Measurements from ENCODE around the gene SYT1.
A peak's percentile ranks its signal among the peaks of the same experiment; 100 is the strongest.

Gene SYT1

DNA sequence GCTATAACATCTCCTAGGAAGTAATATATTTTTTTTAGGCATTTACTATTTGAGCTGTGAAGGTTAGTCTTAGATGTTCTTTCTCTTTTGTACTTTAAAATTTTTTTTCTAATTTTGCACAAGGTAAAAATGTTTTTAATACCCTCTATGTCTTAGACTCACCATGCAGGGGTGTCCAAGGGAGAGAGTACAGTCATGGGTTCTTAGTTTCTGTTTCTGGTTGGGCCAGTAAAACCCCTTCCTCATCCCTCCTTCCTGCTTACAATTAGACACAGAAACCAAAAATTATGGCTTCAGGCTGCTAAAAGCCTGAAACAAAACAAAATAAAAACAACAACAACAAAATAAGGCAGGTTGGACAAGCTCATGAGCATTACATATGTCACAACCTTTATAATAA lies 193.0 kb downstream of the SYT1 start:
- DNase-seq = no peak

DNA sequence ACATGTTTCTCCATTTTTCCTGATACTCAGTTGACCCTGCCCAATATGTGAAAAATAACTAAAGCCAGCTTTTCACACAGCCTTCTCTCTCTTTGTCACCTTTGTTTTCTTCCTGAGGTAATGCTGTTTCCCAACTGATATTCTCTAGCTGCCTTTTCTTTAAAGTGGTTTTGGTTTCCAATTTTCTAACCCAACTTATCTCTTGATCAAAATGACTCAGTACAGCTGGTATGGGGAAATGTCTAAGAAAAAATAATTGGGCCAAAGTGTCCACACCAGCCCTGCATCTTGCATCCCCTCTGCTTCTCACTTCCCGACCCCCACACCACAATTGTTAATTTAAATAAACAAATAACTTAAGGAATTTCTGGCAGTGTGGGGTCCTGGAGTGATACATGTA lies 193.8 kb downstream of the SYT1 start:
- DNase-seq = no peak

DNA sequence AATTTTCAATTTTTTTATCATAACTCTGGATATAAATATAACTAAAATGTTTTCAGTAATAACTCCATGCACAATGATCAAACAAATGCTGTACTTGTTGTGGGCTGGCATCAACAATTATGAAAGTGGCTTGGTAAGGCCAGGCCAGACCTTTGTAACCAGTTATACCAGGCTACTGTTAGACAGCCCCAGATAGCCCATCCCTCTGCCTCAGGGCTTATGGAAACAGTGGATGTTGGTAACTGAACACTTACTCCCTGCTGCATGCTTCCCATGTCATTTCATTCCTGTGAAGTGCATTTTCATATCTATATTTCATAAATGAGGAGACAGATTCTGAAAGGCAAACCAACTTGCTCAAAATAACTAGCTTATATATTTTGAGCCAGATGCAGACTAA lies 195.0 kb downstream of the SYT1 start:
- DNase-seq = no peak

DNA sequence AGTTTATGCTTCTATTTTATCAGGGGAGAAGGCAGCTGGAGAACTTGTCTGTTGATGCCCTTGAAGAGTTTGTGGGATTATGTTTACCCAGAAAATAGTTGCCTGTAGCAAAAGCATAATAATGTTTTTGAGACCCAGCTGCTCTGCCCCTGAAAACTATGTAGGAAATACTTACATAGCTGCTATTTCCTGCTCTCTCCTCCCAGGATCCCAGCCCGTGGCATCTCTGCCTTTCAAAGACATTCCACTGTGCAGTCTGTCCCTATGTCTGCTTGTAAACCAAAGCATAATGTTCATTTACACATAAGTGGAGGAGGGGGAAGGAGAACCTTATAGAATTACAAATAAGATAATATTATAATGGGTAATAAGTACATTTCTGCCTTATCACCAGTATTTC lies 198.7 kb downstream of the SYT1 start:
- no peak for DNase-seq

DNA sequence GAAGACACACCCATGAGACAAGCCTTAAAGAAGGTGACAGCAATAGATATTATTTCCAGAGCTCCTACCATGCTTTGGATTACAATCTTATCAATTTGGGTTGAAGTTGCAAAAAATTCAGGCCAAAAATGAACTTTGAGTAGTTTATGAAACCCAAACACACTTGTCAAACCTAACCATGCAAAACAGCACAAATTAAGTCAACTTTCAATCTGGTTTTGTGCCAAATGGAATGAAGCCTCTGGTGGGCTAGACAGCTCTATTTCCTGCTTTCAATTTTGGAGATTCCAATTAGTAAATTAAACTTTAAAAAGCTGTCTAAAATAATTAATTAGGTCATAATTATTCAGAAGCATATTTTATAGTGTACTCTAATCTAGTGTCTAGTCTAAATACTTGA lies 203.4 kb downstream of the SYT1 start:
- DNase-seq = no peak

DNA sequence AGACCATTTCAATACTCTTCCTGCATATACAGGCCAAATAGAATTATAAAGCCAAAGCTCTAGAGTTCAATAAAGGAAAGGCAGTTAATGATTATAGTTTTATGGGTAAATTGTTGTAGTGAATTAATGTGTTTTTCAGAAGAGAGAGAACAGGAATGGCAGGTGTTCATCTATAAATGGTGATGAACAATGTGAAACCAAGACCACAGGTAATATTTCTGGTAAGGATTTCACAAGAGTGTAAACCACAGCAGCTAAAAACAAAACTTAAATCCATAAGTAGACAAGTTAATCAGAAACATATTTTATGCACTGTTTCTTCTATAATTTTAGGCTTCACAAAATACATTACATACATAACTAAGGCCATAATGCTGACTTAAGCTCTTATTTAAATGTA lies 204.4 kb downstream of the SYT1 start:
- no peak for DNase-seq

DNA sequence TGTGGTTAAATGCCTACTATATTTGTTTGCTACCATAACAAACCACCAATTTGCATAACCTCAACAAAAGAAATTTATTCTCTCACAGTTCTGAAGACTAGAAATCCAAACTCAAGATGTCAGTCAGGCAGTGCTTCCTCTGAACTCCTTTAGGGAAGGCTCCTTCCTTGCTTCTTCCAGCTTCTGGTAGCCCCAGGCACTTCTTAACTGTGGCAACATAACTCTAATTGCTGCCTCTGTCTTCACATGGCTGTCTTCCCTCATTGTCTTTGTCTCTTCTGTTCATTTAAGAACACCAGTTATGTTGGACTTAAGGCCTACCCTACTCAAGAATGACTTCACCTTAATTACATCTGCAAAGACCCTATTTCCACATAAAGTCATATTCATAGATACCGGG lies 206.9 kb downstream of the SYT1 start:
- no peak for DNase-seq

DNA sequence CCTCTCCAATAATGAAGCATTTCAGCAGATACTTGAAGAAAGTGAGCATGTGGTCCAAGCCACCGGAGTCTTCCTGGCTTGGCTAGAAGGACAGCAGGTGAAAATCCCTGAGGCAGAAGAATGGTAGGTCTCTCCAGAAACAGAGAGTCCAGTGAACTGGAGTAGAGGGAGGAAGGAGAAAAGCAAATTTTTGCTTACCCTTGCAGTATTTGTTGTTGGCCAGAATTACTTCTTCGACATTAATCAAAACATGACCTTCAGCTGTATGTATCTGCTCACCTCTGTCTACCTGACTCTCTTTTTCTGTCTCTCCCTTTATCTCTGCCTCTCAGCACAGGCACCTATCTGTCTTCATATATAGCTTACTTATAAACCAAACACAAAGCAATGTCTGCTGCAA lies 208.9 kb downstream of the SYT1 start:
- no peak for DNase-seq

DNA sequence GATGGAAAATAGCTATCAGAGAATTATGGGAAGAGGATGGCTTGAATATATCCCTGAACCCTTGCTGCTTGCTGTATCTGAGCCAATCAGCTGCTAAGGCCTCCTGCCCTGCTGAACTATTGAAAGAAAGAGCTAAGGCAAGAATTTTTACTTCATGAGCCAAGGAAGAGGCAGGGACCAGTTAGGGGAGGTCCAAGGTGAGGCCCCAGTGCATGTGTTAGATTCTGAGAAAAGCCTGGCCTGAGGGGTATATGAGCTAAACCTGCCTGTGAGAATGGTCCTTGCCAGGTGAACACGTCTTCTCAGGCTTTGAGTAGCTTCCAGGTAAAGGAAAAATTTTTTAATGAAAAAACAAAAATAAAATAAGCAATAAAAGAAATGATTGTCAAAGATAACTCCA lies 218.0 kb downstream of the SYT1 start:
- no peak for DNase-seq

DNA sequence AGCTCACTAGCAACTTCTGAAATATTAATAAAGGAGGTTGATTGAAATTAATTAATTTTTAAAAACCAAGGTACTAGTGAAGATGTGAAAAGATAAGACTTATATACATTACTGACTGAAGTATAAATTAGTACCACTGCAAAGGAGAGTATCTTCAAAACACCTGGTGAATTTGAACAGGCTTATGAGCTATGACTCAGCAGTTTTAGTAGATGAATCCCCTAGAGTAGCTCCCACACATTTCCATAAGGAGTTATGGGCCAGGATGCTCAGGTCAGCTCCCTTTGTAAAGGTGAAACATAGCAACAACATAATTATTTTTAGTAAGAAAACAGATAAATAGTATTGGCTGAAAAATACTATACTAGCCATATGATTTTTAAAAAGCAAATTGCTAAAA lies 218.6 kb downstream of the SYT1 start:
- DNase-seq = no peak

DNA sequence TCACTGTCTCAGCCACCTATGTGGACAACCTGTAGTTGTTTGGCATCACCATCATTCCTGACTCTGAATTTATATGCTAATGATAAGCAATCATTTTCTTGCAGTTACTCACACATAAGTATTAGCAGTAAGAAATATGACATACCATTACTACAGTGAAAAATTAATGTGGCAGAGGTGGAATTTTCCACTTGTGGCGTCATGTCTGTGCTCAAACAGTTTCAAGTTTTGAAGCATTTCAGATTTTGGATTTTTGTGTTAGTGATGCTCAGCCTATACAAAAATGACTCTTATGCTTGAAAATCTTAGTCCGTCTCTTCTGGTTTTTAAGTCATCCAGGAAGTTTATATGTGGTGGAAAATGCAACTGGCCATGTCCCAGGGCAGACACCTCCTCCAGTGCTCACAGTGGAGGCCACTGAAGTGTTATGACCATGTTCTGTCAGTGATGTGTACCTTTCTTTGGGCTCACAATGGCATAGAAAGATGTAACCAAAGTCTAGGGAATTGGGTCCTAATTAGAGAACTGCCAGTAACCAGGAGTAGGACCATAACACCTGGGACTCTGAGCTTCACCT lies 220.6 kb downstream of the SYT1 start:
- no peak for DNase-seq

DNA sequence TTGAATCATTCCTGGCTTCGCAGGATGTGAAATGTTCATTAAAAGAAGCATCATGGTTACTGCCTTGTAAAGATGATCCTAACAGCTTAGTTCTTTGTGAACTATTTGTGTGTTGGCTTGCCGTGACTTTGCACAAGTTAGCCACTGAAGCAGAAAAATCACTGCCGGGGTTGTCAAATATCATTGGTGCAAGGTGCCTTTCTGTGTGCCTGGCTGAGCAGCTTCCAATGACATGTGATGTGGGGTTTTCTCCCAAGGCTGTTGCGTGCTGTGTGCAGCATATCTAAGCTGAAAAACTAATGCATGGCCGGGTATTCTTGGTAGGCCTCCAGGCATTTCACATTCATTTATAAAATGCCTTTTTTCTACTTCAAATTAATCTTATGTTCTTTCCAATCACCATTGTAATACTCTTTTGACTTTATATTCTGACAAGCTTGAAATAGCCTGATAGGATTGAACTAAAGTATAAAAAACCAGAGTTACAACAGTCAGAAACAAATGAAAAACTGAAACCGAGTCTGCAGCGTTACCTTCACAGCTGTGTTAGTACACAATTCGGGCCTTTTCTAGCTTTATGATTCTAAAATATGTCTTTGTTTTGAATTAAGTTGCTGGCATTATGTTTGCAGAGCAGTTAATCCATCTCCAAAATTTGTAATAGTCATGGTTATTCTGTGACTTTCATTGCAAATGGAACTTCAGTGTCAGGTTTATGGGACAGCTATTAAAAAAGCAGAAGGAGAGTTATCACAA lies 222.1 kb downstream of the SYT1 start:
- DNase-seq = peak; percentile 29

DNA sequence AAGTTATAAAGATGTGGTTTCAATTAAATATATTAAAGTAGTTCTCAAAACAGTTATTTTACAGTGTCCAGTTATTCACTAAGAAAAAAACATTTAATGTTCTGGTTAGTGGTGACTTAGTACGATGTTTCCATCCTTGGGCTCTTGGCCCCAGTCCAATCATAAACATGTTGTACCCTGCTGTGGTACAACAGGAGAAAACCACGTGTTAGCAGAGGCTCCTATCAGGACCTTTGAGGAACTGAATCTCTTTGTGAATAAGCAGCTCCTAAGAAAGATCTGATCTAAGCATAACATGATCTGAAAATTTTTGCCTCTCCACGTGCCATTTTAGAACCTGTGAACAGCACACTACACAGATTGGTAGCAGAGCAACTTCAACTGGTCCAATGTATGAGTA lies 234.0 kb downstream of the SYT1 start:
- no peak for DNase-seq

DNA sequence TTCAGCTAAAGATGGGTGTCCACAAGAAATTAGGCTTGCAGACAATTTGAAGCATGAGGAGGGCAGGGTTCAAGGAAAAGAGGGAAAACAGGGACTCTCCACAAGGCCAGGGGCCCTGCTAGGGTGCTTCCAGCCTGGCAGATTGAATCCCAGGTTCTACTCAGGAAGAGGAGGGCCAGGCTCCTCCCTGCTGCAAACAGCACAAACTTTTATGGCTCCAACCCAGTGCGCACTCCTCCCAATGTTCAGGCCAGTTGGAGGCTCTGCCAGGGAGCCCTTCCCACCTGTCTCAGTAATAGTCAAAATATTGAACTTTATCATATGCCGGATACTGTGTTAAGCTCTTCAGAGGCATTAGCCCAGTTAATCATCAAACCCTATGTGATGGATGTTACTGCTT lies 244.4 kb downstream of the SYT1 start:
- DNase-seq = no peak

DNA sequence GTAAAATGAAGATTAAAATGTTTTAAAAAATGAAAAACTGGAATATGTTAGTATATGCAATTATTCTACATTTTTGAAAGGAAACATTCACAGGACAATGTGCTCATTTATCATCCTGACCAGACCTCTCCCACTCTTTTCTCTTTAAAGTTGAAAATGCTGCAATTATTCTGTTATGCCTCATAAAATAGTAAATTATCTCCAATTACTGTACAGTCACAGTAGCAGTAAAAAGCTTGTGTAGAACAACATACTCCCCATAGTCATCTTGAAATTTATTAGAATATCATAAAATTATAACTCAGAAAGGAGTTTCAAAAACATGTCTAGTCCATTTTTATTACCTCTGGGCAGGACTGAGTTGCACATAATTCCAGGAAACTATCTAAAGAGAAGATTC lies 250.3 kb downstream of the SYT1 start:
- DNase-seq = no peak

DNA sequence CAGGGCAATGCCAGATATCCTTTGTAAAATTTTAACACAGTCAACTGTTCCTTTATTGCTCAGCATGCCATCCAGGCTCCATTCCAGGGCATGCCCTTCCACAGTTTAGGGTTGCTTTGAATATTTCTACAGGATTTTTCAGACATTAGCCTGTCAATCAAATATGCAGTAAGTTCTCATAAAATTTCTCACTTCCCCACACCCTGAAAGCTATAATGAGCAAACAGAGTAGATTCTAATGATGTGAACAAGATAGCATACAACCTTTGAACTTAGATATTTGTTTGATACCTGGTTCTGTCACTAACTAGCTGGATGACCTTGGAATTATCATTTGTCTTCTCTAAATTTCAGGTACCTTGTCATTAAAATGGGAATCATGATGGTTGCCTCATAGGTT lies 251.2 kb downstream of the SYT1 start:
- no peak for DNase-seq

DNA sequence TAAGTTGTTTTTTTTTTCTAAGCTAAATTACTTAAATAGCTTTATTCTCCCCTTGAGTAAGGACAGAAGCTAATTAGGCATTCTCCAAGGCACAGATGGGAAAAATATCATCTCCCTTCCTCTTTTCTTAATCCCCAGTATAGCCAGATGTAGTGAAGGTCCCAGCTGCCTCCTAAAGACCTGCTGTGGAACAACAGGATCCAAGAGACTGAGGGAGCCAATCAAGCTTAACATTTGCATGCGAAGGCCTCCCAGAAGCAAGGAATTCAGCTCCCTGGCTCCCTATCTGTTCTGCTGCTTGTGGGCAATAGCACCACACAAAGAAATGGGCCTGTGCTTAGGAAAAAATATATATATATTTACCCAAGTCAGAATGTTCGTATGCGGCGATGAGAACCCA lies 255.2 kb downstream of the SYT1 start:
- no peak for DNase-seq

DNA sequence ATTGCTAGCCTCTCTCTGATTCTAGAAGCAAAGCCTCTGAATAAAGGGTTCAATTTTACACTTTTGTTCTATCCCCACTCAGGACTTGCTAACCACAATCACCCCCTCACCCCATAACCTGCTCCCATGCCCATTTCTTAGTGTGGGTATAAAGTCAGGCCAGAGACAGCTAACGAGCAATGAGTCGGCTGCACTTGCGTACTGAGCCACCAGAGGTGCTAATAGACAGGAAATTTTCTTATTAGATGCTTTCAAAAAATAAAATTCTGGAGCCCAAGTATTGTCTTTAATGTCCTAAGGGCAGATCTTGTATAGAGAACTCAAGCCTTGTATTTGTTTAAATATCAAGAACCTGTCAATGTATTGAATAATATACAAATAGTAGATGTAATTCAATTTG lies 256.9 kb downstream of the SYT1 start:
- no peak for DNase-seq

DNA sequence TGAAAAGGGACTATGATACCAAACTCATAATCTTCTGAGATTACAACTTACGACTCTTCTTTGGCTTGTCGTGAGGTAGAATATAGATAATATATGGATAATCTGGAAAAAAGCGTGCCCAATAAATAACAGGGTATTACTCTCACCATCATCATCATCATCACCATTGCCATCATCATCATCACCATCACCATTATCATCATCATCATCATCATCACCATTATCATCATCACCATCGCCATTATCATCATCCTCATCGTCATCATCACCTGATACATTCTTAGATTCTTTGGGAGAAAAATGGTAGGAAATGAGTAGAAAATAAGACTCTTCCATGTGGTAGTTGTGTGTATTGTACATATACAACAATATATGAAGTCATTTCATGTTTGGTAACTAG lies 259.8 kb downstream of the SYT1 start:
- no peak for DNase-seq

DNA sequence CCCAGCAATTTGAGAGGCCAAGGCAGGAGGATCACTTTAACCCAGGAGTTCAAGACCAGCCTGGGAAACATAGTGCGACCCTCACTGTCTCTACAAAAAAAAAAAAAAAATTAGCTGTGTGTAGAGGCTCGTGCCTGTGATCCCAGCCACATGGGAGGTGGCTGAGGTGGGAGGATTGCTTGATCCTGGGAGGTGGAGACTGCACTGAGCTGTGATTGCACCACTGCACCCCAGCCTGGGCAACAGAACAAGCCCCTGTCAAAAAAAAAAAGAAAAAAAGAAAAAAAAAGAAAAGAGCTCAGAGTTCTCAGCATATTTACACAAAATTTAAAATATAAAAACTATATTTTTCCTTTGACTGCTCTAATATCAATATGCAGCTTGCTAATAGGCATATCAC lies 260.8 kb downstream of the SYT1 start:
- no peak for DNase-seq

DNA sequence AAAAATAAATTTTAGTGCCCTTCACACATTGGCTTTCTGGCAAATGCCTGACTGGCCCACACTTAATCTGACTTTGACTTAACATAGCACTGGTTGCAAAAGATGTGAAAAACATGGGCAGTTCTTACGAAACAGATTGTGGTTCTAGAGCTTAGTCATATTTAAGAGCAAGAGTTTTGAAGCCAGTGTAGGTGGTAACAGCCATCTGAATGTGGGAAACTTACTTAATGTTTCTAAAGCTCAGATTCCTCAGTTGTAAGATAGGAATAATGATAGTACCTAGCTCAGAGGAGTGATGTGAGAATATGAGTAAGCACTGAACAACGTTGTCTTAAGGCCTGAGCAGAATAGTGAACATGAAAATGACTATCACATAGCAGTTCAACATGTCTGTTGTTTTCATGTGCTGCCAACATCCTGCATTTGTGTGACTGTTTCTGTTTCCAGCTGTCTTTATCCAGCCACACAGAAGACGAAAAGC lies 262.7 kb downstream of the SYT1 start:
- DNase-seq = no peak

DNA sequence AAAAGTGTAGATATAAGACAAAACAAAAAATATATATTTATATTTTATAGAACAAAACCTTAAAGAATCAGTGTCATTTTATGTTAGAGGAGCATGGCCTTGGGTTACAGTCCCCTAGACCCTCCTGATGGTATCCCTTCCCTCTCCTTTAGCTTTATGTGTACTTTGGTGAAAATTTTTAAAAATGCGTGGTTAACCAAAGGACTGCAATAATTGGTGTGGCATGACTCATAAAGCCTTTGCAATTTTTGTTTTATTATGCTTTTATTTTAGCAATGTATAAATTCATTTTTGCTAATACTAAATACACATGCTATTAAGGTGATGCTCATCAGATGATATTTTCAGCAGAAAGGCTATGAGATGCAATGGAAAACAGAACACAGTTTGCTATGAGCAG lies 264.4 kb downstream of the SYT1 start:
- no peak for DNase-seq

DNA sequence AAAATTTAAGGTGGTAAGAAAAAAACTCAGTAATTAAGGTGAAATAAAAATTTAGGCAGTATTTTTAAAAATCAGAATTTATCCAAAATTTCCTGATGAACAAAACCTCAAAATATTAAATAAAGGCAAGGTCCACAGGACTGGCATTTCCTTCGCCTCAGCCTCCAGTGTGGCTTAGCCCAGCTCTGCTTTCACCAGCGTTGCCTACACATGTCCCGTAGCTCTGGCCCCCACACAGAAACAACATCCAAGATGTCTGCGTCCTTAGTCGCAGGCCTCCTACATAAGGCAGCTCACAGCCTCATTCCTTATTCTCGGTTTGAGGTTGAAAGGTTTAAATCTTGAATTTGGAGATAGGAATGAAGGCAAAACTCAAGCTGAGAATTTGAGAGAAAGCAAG lies 274.3 kb downstream of the SYT1 start:
- DNase-seq = no peak

DNA sequence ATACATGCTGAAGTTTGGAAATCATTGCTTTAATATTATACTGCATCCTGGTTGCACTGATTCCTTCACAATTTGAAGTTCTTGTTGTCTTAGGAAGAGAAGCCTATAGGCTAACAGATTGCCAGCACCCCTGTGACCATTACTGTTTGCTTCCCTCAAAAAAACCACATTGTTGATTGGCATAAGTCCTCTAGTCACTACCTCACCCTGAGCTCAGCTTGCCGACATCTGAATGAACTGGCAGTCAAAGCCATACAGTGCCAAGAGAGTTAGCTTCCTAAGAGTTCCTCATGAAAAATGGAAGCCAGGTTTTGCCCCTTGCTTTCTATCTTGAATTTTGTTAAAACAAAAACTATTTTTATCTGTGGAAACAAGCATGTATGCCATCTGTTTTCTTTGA lies 276.1 kb downstream of the SYT1 start:
- DNase-seq = no peak

DNA sequence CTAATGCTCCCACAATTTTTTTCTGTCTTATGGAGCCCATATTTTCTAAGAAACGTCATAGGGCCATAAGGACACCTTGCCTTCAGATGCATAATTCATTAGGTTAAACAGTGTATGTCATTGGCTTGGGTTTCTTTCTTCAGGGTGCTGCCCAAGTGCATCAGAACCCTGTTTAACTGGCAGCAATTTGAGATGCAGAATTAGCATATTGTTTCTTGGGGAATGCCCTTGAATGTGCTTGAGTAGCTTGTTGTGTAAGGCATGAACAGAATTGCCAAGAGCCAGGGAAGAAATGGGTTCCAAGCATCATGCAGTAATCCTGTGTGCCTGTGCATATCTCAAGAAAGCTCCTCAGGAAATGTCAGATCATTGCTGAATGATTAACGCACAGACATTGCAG lies 277.2 kb downstream of the SYT1 start:
- no peak for DNase-seq
